Keratinocyte (primary cell): ENCODE data around the gene ZBTB20. TPM values are rescaled to one million over a fixed set of nuclear protein-coding genes. Genes with fewer than 3 reads are reported as not detected.

Experiments
- DNase-seq: peaks from one replicate; pipeline ENCODE4 v3.0.0-alpha.2; 2011; ENCODE audit warnings: low read depth, missing footprints, low spot score
- FAIRE-seq: peaks from 2 replicates; lab custom pipeline; 2011; peaks lifted over from hg19 to GRCh38; lab: Jason Lieb, UNC
- H2AFZ ChIP-seq: 2 replicates; pipeline ENCODE4 v1.6.0; 2012; ENCODE audit warnings: low read length, control low read depth, inconsistent platforms; ENCODE audit not compliant: control insufficient read depth
- H3K27ac ChIP-seq: 2 replicates; pipeline ENCODE4 v1.5.1; 2011; ENCODE audit warnings: low read length; ENCODE audit not compliant: control insufficient read depth, insufficient read depth
- H3K27me3 ChIP-seq: 3 replicates; pipeline ENCODE4 v1.6.0; 2011; ENCODE audit warnings: low read length; ENCODE audit not compliant: control insufficient read depth, insufficient read depth; ENCODE audit errors: extremely low read depth
- H3K36me3 ChIP-seq, 2 experiments: 2 replicates in 1 of 2; 3 replicates in 1 of 2; pipeline ENCODE4 v1.5.1; 2011; ENCODE audit warnings: low read length in 2 of 2, mild to moderate bottlenecking in 1 of 2; ENCODE audit not compliant: control insufficient read depth in 2 of 2, insufficient read depth in 2 of 2; ENCODE audit errors: extremely low read depth in 1 of 2
- H3K4me1 ChIP-seq: 3 replicates; pipeline ENCODE4 v1.5.1; 2011; ENCODE audit warnings: low read length; ENCODE audit not compliant: control insufficient read depth, insufficient read depth; ENCODE audit errors: extremely low read depth
- H3K4me2 ChIP-seq: 3 replicates; pipeline ENCODE4 v1.6.0; 2011; ENCODE audit warnings: low read depth, low read length; ENCODE audit not compliant: control insufficient read depth, insufficient read depth; ENCODE audit errors: extremely low read depth
- H3K4me3 ChIP-seq, 3 experiments: fragments of 200-600 bp in 1 of 3; sonication (generic) in 1 of 3; 2 replicates in 2 of 3; 3 replicates in 1 of 3; pipeline ENCODE4 v1.5.1; 2011 to 2016; ENCODE audit warnings: low read length in 3 of 3, mild to moderate bottlenecking in 3 of 3, control low read depth in 2 of 3, inconsistent platforms in 1 of 3, low read depth in 1 of 3, mixed read lengths in 1 of 3, mixed run types in 1 of 3, moderate library complexity in 1 of 3; ENCODE audit not compliant: control insufficient read depth in 2 of 3, insufficient read depth in 2 of 3; ENCODE audit errors: extremely low read depth in 1 of 3
- H3K79me2 ChIP-seq: 2 replicates; pipeline ENCODE4 v1.6.0; 2012; ENCODE audit warnings: low read length; ENCODE audit not compliant: control insufficient read depth, insufficient read depth
- H3K9ac ChIP-seq: 3 replicates; pipeline ENCODE4 v1.6.0; 2011; ENCODE audit warnings: low read length; ENCODE audit not compliant: control insufficient read depth, insufficient read depth; ENCODE audit errors: extremely low read depth
- H3K9me1 ChIP-seq: 3 replicates; pipeline ENCODE4 v1.6.0; 2011; ENCODE audit warnings: low read length; ENCODE audit not compliant: control insufficient read depth, insufficient read depth; ENCODE audit errors: extremely low read depth
- H3K9me3 ChIP-seq: 2 replicates; pipeline ENCODE4 v1.5.1; 2012; ENCODE audit warnings: low read depth, low read length; ENCODE audit not compliant: control insufficient read depth
- H4K20me1 ChIP-seq: 3 replicates; pipeline ENCODE4 v1.6.0; 2011; ENCODE audit warnings: low read length; ENCODE audit not compliant: control insufficient read depth, insufficient read depth; ENCODE audit errors: extremely low read depth
- EZH2 ChIP-seq: IDR thresholded peaks from one replicate; pipeline ENCODE4 v1.6.1; 2012; ENCODE audit warnings: inconsistent platforms, mild to moderate bottlenecking, low read length, moderate library complexity
- dilution Hi-C: fragments of 300-500 bp; cut with MboI; formaldehyde crosslinking; loops from one replicate; pipeline ENCODE4 v1.7.0; 2020; ENCODE audit warnings: low sequenced_read_pairs; ENCODE audit not compliant: extremely low pct_ligation_motif_present
- polyA plus RNA-seq, 5 experiments: library from polyadenylated mRNA; depleted of rRNA in 3 of 5; stranded (reverse) in 3 of 5; stranded (forward) in 1 of 5; unstranded in 1 of 5; fragments of >200 nt; gene quantifications; 1 replicate in 1 of 5; 2 replicates in 3 of 5; 3 replicates in 1 of 5; pipeline versions ENCODE4 v1.2.1 to v1.2.3, GENCODE V29; 2011 to 2012; ENCODE audit warnings: missing spikeins in 2 of 5, low read depth in 1 of 5, low replicate concordance in 1 of 5
- TF ChIP-seq, protein P1 (sequence below), 3 experiments: IDR thresholded peaks in 1 of 3; conservative IDR thresholded peaks in 1 of 3; optimal IDR thresholded peaks in 1 of 3; 2 replicates in 2 of 3; 3 replicates in 1 of 3; pipeline versions ENCODE3 to v1.5.1; 2011; ENCODE audit warnings: low read length in 3 of 3, mild to moderate bottlenecking in 3 of 3, moderate library complexity in 2 of 3, control low read depth in 1 of 3, inconsistent platforms in 1 of 3; ENCODE audit not compliant: insufficient read depth in 2 of 3; ENCODE audit errors: extremely low read depth in 1 of 3

Gene ZBTB20
- polyA plus RNA-seq, 1 donor (not counting 4 experiments of a cell fraction or from before 2014, with no cell fraction given): 0.52 TPM

GRCh38 chr3:114406286-114406685 is 740.8 kb downstream of the ZBTB20 start:
- no peaks in the 10 kb centered on the region for H3K79me2 ChIP-seq
- H3K4me2 ChIP-seq: no peak overlapping the region
- no peaks in the 10 kb centered on the region for H3K9me1 ChIP-seq
- no peaks in the 10 kb centered on the region for H3K27me3 ChIP-seq
- no peaks in the 10 kb centered on the region for H3K36me3 ChIP-seq
- H3K4me1 ChIP-seq: no peaks in the 10 kb centered on the region
- no peak overlapping the region for H3K9ac ChIP-seq
- FAIRE-seq (no peak), DNase-seq (no peak)
- no peak overlapping the region for H2AFZ ChIP-seq
- TF ChIP-seq, protein P1, sequence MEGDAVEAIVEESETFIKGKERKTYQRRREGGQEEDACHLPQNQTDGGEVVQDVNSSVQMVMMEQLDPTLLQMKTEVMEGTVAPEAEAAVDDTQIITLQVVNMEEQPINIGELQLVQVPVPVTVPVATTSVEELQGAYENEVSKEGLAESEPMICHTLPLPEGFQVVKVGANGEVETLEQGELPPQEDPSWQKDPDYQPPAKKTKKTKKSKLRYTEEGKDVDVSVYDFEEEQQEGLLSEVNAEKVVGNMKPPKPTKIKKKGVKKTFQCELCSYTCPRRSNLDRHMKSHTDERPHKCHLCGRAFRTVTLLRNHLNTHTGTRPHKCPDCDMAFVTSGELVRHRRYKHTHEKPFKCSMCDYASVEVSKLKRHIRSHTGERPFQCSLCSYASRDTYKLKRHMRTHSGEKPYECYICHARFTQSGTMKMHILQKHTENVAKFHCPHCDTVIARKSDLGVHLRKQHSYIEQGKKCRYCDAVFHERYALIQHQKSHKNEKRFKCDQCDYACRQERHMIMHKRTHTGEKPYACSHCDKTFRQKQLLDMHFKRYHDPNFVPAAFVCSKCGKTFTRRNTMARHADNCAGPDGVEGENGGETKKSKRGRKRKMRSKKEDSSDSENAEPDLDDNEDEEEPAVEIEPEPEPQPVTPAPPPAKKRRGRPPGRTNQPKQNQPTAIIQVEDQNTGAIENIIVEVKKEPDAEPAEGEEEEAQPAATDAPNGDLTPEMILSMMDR (optimal IDR thresholded peaks at IDR 0.05 in 1 of 3, IDR thresholded peaks at IDR 0.05 in 1 of 3, conservative IDR thresholded peaks at IDR 0.05 in 1 of 3; ENCODE audit: extremely low read depth in 1 of 3, insufficient read depth in 2 of 3, low read length in 3 of 3): no peak
- H3K9me3 ChIP-seq: no peaks in the 10 kb centered on the region
- dilution Hi-C loops: no loop called here
- H3K27ac ChIP-seq: no peak overlapping the region
- no peaks in the 10 kb centered on the region for H4K20me1 ChIP-seq
- H3K4me3 ChIP-seq: no peak overlapping the region

GRCh38 chr3:114405202-114405990 is 741.7 kb downstream of the ZBTB20 start:
- no peaks in the 10 kb centered on the region for H3K27me3 ChIP-seq
- dilution Hi-C loops: no loop called here
- H3K27ac ChIP-seq: no peak overlapping the region
- H3K9me1 ChIP-seq: no peaks in the 10 kb centered on the region
- H3K36me3 ChIP-seq: no peaks in the 10 kb centered on the region
- DNase-seq (no peak), FAIRE-seq (no peak)
- no peak overlapping the region for H3K4me2 ChIP-seq
- H2AFZ ChIP-seq: no peak overlapping the region
- H4K20me1 ChIP-seq: no peaks in the 10 kb centered on the region
- H3K9me3 ChIP-seq: no peaks in the 10 kb centered on the region
- H3K4me3 ChIP-seq: no peak overlapping the region
- TF ChIP-seq, protein P1 (optimal IDR thresholded peaks at IDR 0.05 in 1 of 3, IDR thresholded peaks at IDR 0.05 in 1 of 3, conservative IDR thresholded peaks at IDR 0.05 in 1 of 3; ENCODE audit: extremely low read depth in 1 of 3, insufficient read depth in 2 of 3, low read length in 3 of 3): no peak
- no peak for TF ChIP-seq EZH2
- H3K79me2 ChIP-seq: no peaks in the 10 kb centered on the region
- H3K9ac ChIP-seq: no peak overlapping the region
- H3K4me1 ChIP-seq: peaks cover 2% of the 10 kb centered on the region
